ENCODE data around the gene JARID2. TPM values are rescaled to one million over a fixed set of nuclear protein-coding genes. Genes with fewer than 3 reads are reported as not detected.

Gene JARID2
- total and polyA plus RNA-seq, 2 of the 13 experiments (the other 11 are each of a cell fraction or from before 2014, with no cell fraction given), result 7.5 to 10.3 TPM

- BruUV-seq (replicated peaks), result no TSS peak
- FAIRE-seq (no peak), ATAC-seq (no peak), DNase-seq (ENCODE audit: low spot score) (no peak)
- Histone ChIP-seq H3K4me2 (ENCODE audit: low read depth, low read length) (no peak overlapping the region), H4K20me1 (ENCODE audit: insufficient read depth, low read length) (peaks cover 10% of the 10 kb centered on the region), H2AFZ (ENCODE audit: low read length) (no peak overlapping the region), H3K4me3 (replicated peaks in 1 of 3; ENCODE audit: insufficient read depth in 1 of 3, low read depth in 2 of 3, low read length in 3 of 3) (no peak overlapping the region), H3K79me2 (ENCODE audit: insufficient read depth, low read length) (peaks cover 13% of the 10 kb centered on the region), H3K9ac (ENCODE audit: insufficient read depth, low read depth, low read length) (no peak overlapping the region), H3K27ac (ENCODE audit: extremely low read length, insufficient read depth, low read length) (no peak overlapping the region), H3K36me3 (replicated peaks in 1 of 2; ENCODE audit: control insufficient read depth in 1 of 2, insufficient read depth in 2 of 2, low read length in 2 of 2) (no peaks in the 10 kb centered on the region), H3K9me3 (ENCODE audit: low read length) (no peaks in the 10 kb centered on the region), H3K27me3 (ENCODE audit: control insufficient read depth in 1 of 2, insufficient read depth in 2 of 2, low read length in 2 of 2) (no peaks in the 10 kb centered on the region), H3K4me1 (ENCODE audit: insufficient read depth, low read length) (no peaks in the 10 kb centered on the region)
- ChIA-PET CTCF (ENCODE audit: low intra/inter-chr PET ratio, low total read pairs) (no interaction called here), POLR2A (no interaction called here)
- 0 out of 2 replicates have a peak, but pooled peaks have one; percentile 25 for TF ChIP-seq ZFP1 (CRISPR knock-in tag; IDR thresholded peaks at IDR 0.05)
- no peak for TF ChIP-seq CCAR2 (optimal IDR thresholded peaks at IDR 0.05; ENCODE audit: low read depth, low read length)
- intact Hi-C loops (cut with micrococcal nuclease; ENCODE audit: unreplicated experiment), result loop anchor here (5.0 kb wide), 1 partner anchor 49 kb away; no protein-coding TSS in a partner anchor
- WGBS (ENCODE audit: low lambda C conversion rate), result 95% methylated on average over 7 of the region's 7 CpGs
- in situ Hi-C loops (cut with HindIII; ENCODE audit: extremely low pct_ligation_motif_present, low pct_unique_long_range_greater_than_20kb), result no loop called here
Observed at GRCh38 chr6:15393605-15394004, 147.7 kb downstream of the JARID2 start.

- in situ Hi-C loops (cut with HindIII; ENCODE audit: extremely low pct_ligation_motif_present, low pct_unique_long_range_greater_than_20kb) (no loop called here), intact Hi-C loops (cut with micrococcal nuclease; ENCODE audit: unreplicated experiment) (no loop called here)
- H4K20me1 ChIP-seq (ENCODE audit: insufficient read depth, low read length), result peaks cover 6% of the 10 kb centered on the region
- no peak overlapping the region for H3K4me3 ChIP-seq (replicated peaks in 1 of 3; ENCODE audit: insufficient read depth in 1 of 3, low read depth in 2 of 3, low read length in 3 of 3)
- no peak overlapping the region for H3K9ac ChIP-seq (ENCODE audit: insufficient read depth, low read depth, low read length)
- CTCF ChIA-PET (ENCODE audit: low intra/inter-chr PET ratio, low total read pairs), result no interaction called here
- 90% methylated on average over 8 of the region's 8 CpGs for WGBS (ENCODE audit: low lambda C conversion rate)
- peaks cover 16% of the 10 kb centered on the region for H3K79me2 ChIP-seq (ENCODE audit: insufficient read depth, low read length)
- H3K9me3 ChIP-seq (ENCODE audit: low read length), result no peaks in the 10 kb centered on the region
- H3K4me1 ChIP-seq (ENCODE audit: insufficient read depth, low read length), result peaks cover 7% of the 10 kb centered on the region
- no TSS peak for BruUV-seq (replicated peaks)
- H3K27me3 ChIP-seq (ENCODE audit: control insufficient read depth in 1 of 2, insufficient read depth in 2 of 2, low read length in 2 of 2), result no peaks in the 10 kb centered on the region
- no peak overlapping the region for H3K4me2 ChIP-seq (ENCODE audit: low read depth, low read length)
- no peak overlapping the region for H3K27ac ChIP-seq (ENCODE audit: extremely low read length, insufficient read depth, low read length)
- POLR2A ChIA-PET, result no interaction called here
- no peak for FAIRE-seq
- DNase-seq (ENCODE audit: low spot score), result no peak
- ATAC-seq, result no peak
- no peak overlapping the region for H2AFZ ChIP-seq (ENCODE audit: low read length)
- no peaks in the 10 kb centered on the region; a peak in 1 of 5 replicates for H3K36me3 ChIP-seq (replicated peaks in 1 of 2; ENCODE audit: control insufficient read depth in 1 of 2, insufficient read depth in 2 of 2, low read length in 2 of 2)
- TF ChIP-seq REPIN1 (CRISPR knock-in tag; IDR thresholded peaks at IDR 0.05; ENCODE audit: borderline replicate concordance, low read depth) (no peak), ZNF260 (CRISPR knock-in tag; IDR thresholded peaks at IDR 0.05; ENCODE audit: borderline replicate concordance, low read depth) (no peak), ZNF3 (CRISPR knock-in tag; IDR thresholded peaks at IDR 0.05) (no peak), ZHX1 (CRISPR knock-in tag; IDR thresholded peaks at IDR 0.05; ENCODE audit: low read depth) (no peak), ARNT2 (CRISPR knock-in tag; IDR thresholded peaks at IDR 0.05; ENCODE audit: low read depth) (no peak), CCAR2 (optimal IDR thresholded peaks at IDR 0.05; ENCODE audit: low read depth, low read length) (no peak), ZBED4 (CRISPR knock-in tag; IDR thresholded peaks at IDR 0.05; ENCODE audit: borderline replicate concordance) (no peak)
Observed at GRCh38 chr6:15395087-15395486, 149.2 kb downstream of the JARID2 start.

Measured in HepG2 (cell line).